GM18511 (cell line): ENCODE measurements around the gene MATN3.
"Not testable (repeated sequence)": the region's sequence is repeated elsewhere in the genome, so short reads cannot be mapped to it uniquely, and the experiment has no call there.

Experiments
- ATAC-seq: cut with Tn5 transposase; IDR thresholded peaks from one replicate; pipeline ENCODE4 v1.9.1; 2021; ENCODE audit warnings: mild to moderate bottlenecking, moderate library complexity; ENCODE audit not compliant: unreplicated experiment

The MATN3 gene, protein sequence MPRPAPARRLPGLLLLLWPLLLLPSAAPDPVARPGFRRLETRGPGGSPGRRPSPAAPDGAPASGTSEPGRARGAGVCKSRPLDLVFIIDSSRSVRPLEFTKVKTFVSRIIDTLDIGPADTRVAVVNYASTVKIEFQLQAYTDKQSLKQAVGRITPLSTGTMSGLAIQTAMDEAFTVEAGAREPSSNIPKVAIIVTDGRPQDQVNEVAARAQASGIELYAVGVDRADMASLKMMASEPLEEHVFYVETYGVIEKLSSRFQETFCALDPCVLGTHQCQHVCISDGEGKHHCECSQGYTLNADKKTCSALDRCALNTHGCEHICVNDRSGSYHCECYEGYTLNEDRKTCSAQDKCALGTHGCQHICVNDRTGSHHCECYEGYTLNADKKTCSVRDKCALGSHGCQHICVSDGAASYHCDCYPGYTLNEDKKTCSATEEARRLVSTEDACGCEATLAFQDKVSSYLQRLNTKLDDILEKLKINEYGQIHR

DNA sequence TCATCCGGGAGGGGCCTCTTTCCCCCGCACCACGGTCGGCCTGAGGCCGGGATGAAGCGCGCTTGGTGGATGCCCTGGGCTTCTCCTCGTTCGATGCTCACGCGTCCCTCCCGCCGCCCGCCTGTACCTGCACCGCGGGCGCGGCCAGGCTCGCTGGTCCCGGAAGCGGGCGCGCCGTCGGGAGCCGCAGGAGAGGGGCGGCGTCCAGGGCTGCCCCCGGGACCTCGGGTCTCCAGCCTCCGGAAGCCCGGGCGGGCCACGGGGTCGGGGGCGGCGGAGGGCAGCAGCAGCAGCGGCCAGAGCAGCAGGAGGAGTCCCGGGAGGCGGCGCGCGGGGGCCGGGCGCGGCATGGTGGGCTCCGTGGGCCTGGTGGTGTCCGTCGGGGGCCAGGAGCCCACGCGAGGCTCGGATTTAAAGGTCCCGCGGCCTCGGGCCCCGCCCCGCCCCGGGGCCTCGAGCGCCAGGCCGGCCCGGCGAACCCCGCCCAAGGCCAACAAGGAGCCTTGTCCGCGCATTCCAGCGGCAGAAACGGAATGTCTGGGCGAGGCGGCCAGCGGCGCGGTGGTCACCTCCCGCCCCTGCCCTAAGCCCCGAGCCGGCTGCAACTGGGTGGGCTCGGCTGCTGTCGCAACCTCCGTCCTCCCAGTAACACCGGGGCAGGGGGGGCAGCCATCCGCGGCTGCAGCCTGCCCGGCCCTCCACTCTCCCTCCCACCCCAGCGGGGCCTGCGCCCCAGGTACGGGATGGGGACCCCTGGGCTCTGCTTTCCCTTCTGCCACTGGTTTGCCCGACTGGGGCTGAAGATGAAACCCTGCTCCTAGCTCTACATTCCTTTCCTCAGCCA, at the start of gene MATN3:
Gene MATN3, minus strand, starts transcription at position 387 of the 844 bp plus-strand sequence. Its CDS starts 37 bp downstream, at position 350.
- peak; percentile 44 for ATAC-seq

- no peak for ATAC-seq
Observed at GRCh38 chr2:20061940-20062339, 49.5 kb upstream of the MATN3 start.

DNA sequence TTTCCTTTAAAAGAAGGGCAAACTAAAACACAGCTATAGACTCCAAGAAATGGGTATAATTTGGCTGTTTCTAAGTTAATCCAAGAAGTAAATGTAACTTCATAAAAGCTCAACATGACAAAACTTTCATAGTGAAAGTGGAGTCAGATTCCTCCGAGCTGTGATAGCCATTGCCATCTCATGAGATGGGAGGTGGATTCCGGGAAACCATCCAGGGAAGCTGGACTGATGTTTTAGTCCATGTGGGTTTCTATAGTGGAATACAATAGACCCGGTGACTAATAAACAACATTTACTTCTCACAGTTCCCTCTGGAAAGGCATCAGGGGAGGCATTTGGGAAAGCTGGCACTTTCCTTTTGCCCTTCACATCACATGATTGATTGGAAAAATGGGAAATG, 49.0 kb upstream of the MATN3 start:
- ATAC-seq: no peak

DNA sequence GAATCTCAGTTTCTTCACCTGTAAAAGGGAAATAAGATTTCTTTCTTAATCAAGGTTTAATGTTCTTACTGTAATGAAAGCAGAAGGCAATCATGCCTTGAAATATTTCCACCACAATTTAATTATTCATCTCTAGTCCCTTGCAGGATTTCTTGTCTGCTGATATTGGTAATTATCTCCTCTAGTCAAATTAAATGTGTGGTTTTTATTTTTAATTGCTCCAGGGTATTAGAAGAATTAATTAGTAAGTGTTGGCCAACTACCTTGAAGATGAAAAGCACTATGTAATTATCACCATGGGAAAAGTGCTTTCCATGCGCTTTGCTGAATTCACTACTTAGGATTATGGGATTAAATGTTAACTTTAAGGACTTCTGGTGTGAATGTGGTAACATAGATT, 47.6 kb upstream of the MATN3 start:
- no peak for ATAC-seq

- ATAC-seq: no peak
Observed at GRCh38 chr2:20057268-20057667, 44.8 kb upstream of the MATN3 start.

DNA sequence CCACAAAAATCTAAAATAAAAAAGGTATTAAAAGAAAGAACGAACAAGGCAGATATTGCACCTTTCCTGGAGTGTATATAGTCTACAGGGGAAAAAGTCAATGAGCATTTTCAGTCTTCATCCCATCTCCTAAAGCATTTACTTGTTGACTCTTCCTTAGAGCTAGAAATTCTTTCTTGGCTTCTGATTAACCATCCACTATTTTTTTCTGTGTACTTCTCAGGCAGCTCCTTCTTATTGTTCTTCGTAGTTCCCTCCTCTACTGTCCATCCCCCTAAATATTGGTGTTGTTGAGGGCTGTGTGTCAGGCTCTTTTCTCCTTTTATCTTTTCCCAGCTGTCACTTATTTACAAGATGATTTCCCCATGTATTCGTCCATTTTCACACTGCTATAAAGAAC, 42.5 kb upstream of the MATN3 start:
- no peak for ATAC-seq

- no peak for ATAC-seq
Observed at GRCh38 chr2:20054119-20054518, 41.7 kb upstream of the MATN3 start.

DNA sequence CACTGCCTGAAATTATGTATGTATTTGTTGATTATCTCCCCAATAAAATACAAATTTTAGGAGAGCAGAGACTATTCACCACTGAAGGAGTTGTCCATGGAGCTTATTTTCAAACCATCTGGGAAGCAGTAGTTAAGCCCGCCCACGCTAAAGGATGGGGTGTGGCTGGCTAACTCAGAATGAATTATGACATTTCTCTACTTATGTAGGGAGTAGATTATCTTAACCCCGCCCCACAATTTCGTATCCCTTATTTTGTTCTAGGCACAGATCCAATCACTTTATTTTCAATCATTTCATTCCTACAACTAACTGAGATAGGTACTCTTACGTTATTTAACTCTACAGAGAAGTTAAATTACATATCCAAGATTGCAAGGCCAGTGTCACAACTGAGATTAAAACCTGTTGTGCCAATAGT, 40.4 kb upstream of the MATN3 start:
- no peak for ATAC-seq

DNA sequence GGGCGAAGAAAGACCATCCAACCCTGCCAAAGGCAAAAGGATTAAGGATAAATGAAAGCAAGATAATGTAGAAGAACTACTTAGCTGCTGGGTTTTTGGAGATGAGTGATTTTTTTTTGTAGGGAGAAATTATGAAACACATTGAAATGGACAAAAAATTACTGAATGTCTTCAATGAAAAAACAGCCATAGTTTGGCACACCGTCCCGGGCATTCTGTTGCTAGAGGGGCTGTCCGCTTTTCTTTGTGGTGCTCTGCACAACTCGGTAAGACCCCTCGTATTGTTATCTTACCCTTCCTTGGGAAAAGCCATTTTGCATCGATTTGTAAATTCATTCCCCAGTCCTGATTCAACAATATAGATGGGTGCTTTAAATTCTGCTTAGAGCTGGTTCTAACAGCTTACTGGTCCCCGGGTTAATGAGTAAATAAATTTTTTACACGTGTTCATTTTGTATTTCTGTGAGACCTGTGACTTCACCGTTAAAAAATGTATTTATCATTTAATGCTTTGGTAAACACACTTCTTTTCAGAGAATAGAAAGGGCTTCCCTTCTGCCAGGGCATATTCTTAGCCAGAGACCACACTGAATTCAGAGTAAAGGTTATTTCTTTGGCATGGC, 39.9 kb upstream of the MATN3 start:
- ATAC-seq: no peak

DNA sequence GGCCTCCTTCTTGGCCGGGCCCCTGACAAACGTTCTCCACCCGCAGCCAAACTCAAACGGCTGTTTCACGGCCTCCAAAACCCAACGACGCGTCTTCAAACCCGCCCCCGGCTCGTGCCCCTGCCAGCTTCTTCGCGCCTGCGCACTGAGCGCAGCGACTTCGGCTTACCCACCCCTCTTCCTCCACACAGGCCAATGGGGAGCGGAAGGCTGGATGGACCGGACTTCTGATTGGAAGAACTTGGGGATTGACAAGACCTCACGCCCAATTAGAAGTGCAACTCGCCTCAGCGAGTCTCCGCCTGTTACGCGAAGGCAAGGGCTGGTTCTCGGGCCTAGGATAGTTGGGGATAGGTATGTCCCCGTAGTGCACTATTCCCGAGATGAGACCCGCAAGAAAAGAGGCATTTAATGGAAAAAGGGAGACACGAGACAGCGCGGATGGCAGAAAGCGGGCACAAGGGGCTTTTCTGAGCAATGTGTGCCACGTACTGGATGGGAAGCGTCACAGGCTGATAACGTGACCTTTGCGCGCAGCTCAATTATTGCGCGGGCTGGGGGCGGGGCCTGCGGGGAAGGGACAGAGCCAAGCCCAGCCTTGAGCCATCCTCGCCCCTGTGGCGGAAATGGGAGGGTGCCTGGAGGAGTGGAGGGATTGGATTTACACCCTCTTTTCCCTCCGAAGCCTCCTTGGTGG, 39.2 kb upstream of the MATN3 start, which contains the start of gene LAPTM4A:
Gene LAPTM4A, minus strand, starts transcription at position 97 of the 697 bp plus-strand sequence. CDS start 108 bp downstream, outside the sequence.
- peak; percentile 96 for ATAC-seq

- peak; percentile 30 for ATAC-seq
Observed at GRCh38 chr2:20050646-20051531, 38.4 kb upstream of the MATN3 start.

DNA sequence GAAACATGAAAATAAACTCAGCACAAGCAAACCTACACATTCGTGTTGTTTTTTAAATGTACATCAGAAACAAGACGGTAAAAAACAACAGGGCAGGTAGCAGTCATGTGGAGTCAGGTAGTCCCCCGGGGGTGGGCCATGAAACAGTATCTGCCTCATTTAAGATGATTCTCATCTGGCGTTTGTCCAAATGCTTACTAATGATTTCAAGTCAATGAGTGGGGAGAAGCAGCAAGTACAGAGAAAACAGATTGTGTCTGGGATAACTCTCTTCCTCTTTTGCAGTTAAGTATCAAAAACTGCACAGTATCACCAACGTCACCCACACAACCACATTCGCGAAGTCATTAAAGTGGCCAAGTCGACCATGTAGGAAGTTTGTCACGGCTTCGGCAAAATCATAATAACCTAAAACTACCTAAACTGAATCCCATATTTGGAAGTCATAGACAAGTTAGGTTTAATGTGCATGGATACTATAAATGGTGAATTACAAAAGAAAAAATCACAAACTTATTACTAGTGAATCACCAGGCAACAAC, 37.7 kb upstream of the MATN3 start:
- ATAC-seq: peak; percentile 28

GRCh38 chr2:20049637-20050036, 37.2 kb upstream of the MATN3 start:
- ATAC-seq: no peak

- ATAC-seq: no peak
Observed at GRCh38 chr2:20048488-20049448, 36.3 kb upstream of the MATN3 start.

- not testable (repeated sequence) for ATAC-seq
Observed at GRCh38 chr2:20045712-20046292, 33.3 kb upstream of the MATN3 start.

- ATAC-seq: no peak
Observed at GRCh38 chr2:20044778-20045177, 32.3 kb upstream of the MATN3 start.

DNA sequence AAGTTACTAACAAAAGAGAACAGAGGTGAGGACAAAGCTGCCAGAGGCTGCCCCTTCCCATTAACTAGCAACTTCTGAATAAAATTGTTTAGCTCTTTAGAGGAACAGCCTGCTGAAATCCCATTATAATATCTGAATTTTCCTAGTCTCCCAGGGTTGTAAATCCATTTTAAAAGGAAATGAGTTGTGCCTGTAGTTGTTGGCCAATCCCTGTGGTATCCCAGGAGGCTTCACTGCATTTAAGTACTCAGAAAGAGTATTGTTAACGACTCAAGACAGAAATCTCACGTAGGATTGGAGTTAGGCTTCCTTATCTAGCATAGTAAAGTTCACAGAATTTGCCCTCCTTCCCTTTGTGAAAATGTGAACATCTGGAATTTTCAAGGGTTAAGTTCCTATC, 30.1 kb upstream of the MATN3 start:
- ATAC-seq: no peak
